Endothelial cell (in vitro differentiated cells): Measurements from ENCODE around the gene TMEM30B. TPM values are rescaled to one million over a fixed set of nuclear protein-coding genes. Genes with fewer than 3 reads are reported as not detected.
"Not testable (repeated sequence)": the region's sequence is repeated elsewhere in the genome, so short reads cannot be mapped to it uniquely, and the experiment has no call there.

ENCODE experiments used
- DNase-seq: peaks from one replicate; pipeline ENCODE4 v3.0.0; 2021; ENCODE audit warnings: low spot score
- H3K27ac Mint-ChIP-seq: one replicate; pipeline ENCODE4 v1.8.0; 2021; ENCODE audit warnings: mixed read lengths, inconsistent platforms; ENCODE audit not compliant: unreplicated experiment
- H3K27me3 Mint-ChIP-seq: one replicate; pipeline ENCODE4 v1.8.0; 2021; ENCODE audit warnings: mild to moderate bottlenecking, moderate library complexity, mixed read lengths, inconsistent platforms; ENCODE audit not compliant: unreplicated experiment
- H3K36me3 Mint-ChIP-seq: one replicate; pipeline ENCODE4 v1.8.0; 2021; ENCODE audit warnings: mild to moderate bottlenecking, low read depth, mixed read lengths, inconsistent platforms; ENCODE audit not compliant: unreplicated experiment
- H3K4me1 Mint-ChIP-seq: one replicate; pipeline ENCODE4 v1.8.0; 2021; ENCODE audit warnings: mild to moderate bottlenecking, mixed read lengths, inconsistent platforms; ENCODE audit not compliant: unreplicated experiment
- H3K4me3 Mint-ChIP-seq: one replicate; pipeline ENCODE4 v1.8.0; 2021; ENCODE audit warnings: mild to moderate bottlenecking, mixed read lengths, inconsistent platforms; ENCODE audit not compliant: unreplicated experiment
- H3K9me3 Mint-ChIP-seq: one replicate; pipeline ENCODE4 v1.8.0; 2021; ENCODE audit warnings: mixed read lengths, inconsistent platforms; ENCODE audit not compliant: unreplicated experiment
- total RNA-seq: library from RNA; stranded (reverse); fragmentation: NEBNext Ultra II Directional; extraction: Animal tissue kit (Norgen Biotek cat#: 25700); gene quantifications from one replicate; pipeline ENCODE4 v1.2.1, GENCODE V29; 2021; ENCODE audit not compliant: unreplicated experiment
- TF ChIP-seq, protein P1 (sequence below): fragments of 200-600 bp; sonication (generic); IDR thresholded peaks from one replicate; pipeline ENCODE4 v1.5.0; 2021; ENCODE audit warnings: antibody characterized with exemption; ENCODE audit not compliant: unreplicated experiment

The TMEM30B gene
- total RNA-seq, 1 donor from 2014 or later, result 0.15 TPM

DNA sequence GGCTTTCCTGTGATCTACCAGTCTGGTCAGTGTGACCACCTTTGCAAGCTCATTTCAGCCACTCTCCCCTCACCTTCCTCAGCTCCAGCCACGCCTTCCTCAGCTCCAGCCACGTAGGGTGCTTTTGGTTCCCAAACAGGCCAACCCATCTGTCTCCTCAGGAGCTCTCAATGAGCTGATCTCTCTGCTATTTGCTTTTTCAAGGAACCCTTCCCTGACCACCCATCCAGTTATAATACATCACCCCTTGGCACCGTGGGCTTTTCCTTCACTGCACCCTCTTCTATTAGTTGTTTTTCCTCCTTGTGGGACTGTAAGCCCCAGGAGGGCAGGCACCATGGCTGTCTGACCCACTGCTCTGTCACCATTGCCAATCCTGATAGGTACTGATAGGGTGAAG is 37.9 kb upstream of the TMEM30B start:
- no peak for DNase-seq
- Mint-ChIP-seq H3K4me1 (peaks cover 16% of the 10 kb centered on the region), H3K9me3 (peaks cover 5% of the 10 kb centered on the region), H3K27ac (no peak overlapping the region), H3K27me3 (peaks cover 8% of the 10 kb centered on the region), H3K4me3 (no peak overlapping the region), H3K36me3 (no peaks in the 10 kb centered on the region)
- TF ChIP-seq, protein P1, sequence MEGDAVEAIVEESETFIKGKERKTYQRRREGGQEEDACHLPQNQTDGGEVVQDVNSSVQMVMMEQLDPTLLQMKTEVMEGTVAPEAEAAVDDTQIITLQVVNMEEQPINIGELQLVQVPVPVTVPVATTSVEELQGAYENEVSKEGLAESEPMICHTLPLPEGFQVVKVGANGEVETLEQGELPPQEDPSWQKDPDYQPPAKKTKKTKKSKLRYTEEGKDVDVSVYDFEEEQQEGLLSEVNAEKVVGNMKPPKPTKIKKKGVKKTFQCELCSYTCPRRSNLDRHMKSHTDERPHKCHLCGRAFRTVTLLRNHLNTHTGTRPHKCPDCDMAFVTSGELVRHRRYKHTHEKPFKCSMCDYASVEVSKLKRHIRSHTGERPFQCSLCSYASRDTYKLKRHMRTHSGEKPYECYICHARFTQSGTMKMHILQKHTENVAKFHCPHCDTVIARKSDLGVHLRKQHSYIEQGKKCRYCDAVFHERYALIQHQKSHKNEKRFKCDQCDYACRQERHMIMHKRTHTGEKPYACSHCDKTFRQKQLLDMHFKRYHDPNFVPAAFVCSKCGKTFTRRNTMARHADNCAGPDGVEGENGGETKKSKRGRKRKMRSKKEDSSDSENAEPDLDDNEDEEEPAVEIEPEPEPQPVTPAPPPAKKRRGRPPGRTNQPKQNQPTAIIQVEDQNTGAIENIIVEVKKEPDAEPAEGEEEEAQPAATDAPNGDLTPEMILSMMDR, result no peak

DNA sequence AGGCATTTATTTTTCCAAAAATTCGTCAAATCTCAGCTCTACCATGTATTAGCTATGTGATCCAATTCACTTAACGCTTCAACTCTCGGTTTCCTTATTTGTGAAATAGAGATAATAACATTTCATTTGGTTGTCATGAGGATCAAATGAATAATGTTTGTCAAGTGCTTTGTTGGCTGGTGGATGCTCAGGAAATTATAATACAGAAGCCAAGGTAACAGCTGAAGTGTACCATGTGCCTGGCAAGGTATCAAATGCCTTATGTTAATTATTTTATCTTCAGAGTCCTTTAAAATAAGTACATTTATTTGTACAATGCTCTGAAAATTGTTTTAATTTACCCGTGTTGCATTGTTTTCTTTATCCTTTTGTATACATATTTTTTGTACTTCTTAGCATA is 34.2 kb upstream of the TMEM30B start:
- no peak for DNase-seq
- Mint-ChIP-seq H3K4me3 (no peak overlapping the region), H3K36me3 (peaks cover 10% of the 10 kb centered on the region), H3K9me3 (peaks cover 9% of the 10 kb centered on the region), H3K4me1 (peaks cover 2% of the 10 kb centered on the region), H3K27ac (no peak overlapping the region), H3K27me3 (peaks cover 1% of the 10 kb centered on the region)
- TF ChIP-seq, protein P1, result no peak

DNA sequence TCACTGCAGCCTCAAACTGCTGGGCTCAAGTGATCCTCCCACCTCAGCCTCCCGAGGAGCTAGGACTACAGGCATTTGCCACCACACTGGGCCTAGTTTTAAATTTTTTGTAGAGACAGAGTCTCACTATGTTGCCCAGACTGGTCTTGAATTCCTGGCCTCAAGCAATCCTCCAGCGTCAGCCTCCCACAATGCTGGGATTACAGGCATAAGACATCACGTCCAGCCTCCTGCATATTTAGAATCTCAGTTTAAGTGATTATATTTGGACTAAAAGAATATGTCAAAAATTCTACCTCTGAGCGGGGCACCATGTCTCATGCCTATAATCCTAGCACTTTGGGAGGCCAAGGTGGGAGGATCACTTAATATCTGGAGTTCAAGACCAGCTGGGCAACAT is 27.6 kb upstream of the TMEM30B start:
- Mint-ChIP-seq H3K4me1 (peaks cover 24% of the 10 kb centered on the region), H3K36me3 (peaks cover 23% of the 10 kb centered on the region), H3K27ac (peak overlapping the region; percentile 94)
- not testable (repeated sequence) for H3K4me3 Mint-ChIP-seq, DNase-seq, H3K27me3 Mint-ChIP-seq, H3K9me3 Mint-ChIP-seq

DNA sequence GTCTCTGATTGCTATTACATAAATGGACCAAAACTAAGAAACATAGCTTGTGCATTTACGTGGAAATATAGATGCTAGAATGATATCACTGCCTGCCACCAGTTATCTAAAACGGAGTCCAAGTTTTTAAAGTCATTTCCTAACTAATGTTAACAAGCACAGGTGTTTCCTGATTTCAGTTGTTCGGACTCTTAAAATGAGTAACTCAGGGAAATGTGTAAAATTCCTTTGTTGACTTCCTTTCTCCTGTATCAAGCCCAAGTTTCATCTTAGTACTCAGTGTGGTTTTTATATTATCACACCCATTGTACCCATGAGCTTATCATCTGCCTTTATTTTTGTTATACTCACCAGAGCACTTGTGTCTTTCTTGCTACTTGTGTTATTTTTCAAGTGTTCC is 27.1 kb upstream of the TMEM30B start:
- H3K27ac Mint-ChIP-seq, result peak overlapping the region; percentile 94
- no peak for DNase-seq
- H3K4me1 Mint-ChIP-seq, result peaks cover 24% of the 10 kb centered on the region
- H3K27me3 Mint-ChIP-seq, result no peaks in the 10 kb centered on the region
- peaks cover 10% of the 10 kb centered on the region for H3K9me3 Mint-ChIP-seq
- TF ChIP-seq, protein P1, result no peak
- no peak overlapping the region for H3K4me3 Mint-ChIP-seq
- peaks cover 20% of the 10 kb centered on the region for H3K36me3 Mint-ChIP-seq

DNA sequence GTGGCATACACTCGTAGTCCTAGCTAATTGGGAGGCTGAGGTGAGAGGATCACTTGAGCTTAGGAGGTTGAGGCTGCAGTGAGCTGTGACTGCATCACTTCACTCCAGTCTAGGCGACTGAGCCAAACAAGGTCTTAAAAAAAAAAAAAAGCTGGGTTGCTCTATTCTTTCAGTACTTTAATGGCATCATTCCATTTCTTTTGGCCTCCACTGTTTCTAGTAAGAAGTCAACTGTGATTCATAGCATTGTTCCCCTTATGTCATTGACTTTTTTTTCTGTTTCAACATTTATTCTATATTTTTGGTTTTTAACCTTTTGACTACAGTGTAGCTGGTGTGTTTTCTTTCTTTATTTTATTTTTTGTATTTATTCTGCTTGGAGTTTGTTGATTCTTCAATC is 23.6 kb upstream of the TMEM30B start:
- TF ChIP-seq, protein P1, result no peak
- Mint-ChIP-seq H3K4me3 (no peak overlapping the region), H3K36me3 (peaks cover 8% of the 10 kb centered on the region), H3K4me1 (peaks cover 35% of the 10 kb centered on the region), H3K27me3 (no peaks in the 10 kb centered on the region), H3K27ac (no peak overlapping the region), H3K9me3 (peaks cover 4% of the 10 kb centered on the region)
- no peak for DNase-seq

DNA sequence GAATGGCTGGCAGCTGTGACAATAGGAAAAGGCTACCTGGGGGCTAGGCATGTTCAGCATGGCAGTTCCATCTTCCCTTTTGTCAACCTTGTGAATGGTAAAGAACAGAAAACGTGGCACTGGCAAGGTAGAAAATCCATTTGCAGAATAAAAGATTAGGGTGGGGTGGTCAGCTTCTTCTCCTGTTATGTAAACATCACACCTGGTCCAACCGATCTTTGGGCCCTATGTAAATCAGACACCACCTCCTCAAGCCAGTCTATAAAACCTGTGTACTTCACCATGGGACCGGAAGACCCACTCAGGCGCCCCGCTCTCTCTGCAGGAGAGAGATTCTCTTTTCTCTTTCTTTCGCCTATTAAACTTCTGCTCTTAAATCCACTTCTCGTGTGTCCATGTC is 19.6 kb upstream of the TMEM30B start:
- Mint-ChIP-seq H3K4me1 (peaks cover 30% of the 10 kb centered on the region), H3K27me3 (no peaks in the 10 kb centered on the region), H3K36me3 (peaks cover 4% of the 10 kb centered on the region), H3K27ac (no peak overlapping the region), H3K9me3 (no peaks in the 10 kb centered on the region), H3K4me3 (no peak overlapping the region)
- DNase-seq, result no peak
- TF ChIP-seq, protein P1, result no peak
